Nephron progenitor cell (in vitro differentiated cells): ENCODE results near the gene MARCHF10.

Experiments used
- DNase-seq: peaks from one replicate; pipeline ENCODE4 v3.0.0; 2021
- H3K27ac Mint-ChIP-seq: 2 replicates; pipeline ENCODE4 v1.8.0; 2021; ENCODE audit warnings: mild to moderate bottlenecking, moderate library complexity, mixed read lengths
- H3K27me3 Mint-ChIP-seq: 2 replicates; pipeline ENCODE4 v1.8.0; 2021; ENCODE audit warnings: mild to moderate bottlenecking, low read depth, mixed read lengths; ENCODE audit not compliant: poor library complexity
- H3K36me3 Mint-ChIP-seq: 2 replicates; pipeline ENCODE4 v1.8.0; 2021; ENCODE audit warnings: low read depth, mixed read lengths
- H3K4me1 Mint-ChIP-seq: 2 replicates; pipeline ENCODE4 v1.8.0; 2021; ENCODE audit warnings: mixed read lengths
- H3K4me3 Mint-ChIP-seq: 2 replicates; pipeline ENCODE4 v1.8.0; 2021; ENCODE audit warnings: mild to moderate bottlenecking, moderate library complexity, mixed read lengths
- H3K9me3 Mint-ChIP-seq: 2 replicates; pipeline ENCODE4 v1.8.0; 2021; ENCODE audit warnings: mild to moderate bottlenecking, moderate library complexity, mixed read lengths
- TF ChIP-seq, protein P1 (sequence below): fragments of 200-600 bp; sonication (generic); IDR thresholded peaks from 2 replicates; pipeline ENCODE4 v1.5.0; 2021; ENCODE audit warnings: antibody characterized with exemption

The MARCHF10 gene

DNA sequence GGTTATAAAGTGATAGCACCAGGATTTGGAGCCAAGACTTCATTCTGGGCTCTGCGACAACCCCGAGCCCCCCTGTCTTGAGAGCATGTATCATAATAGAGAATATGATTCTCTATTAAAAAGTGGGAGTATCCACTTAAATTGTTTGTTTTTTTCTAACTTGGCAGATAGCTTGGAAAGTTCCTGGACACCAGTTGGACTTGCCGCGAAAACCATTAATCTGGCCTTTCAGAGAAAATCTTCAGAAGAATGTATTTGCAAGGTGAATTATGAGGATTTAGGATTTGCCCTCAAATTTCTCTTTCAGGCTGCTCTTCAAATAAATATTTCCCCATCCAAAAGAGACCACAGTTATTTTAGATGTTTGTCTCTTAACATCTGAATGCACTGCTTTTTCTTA, 53.5 kb downstream of the MARCHF10 start:
- DNase-seq: no peak
- peaks cover 20% of the 10 kb centered on the region for H3K27me3 Mint-ChIP-seq
- no peak overlapping the region for H3K4me3 Mint-ChIP-seq
- H3K9me3 Mint-ChIP-seq: no peaks in the 10 kb centered on the region
- H3K36me3 Mint-ChIP-seq: no peaks in the 10 kb centered on the region
- TF ChIP-seq, protein P1, sequence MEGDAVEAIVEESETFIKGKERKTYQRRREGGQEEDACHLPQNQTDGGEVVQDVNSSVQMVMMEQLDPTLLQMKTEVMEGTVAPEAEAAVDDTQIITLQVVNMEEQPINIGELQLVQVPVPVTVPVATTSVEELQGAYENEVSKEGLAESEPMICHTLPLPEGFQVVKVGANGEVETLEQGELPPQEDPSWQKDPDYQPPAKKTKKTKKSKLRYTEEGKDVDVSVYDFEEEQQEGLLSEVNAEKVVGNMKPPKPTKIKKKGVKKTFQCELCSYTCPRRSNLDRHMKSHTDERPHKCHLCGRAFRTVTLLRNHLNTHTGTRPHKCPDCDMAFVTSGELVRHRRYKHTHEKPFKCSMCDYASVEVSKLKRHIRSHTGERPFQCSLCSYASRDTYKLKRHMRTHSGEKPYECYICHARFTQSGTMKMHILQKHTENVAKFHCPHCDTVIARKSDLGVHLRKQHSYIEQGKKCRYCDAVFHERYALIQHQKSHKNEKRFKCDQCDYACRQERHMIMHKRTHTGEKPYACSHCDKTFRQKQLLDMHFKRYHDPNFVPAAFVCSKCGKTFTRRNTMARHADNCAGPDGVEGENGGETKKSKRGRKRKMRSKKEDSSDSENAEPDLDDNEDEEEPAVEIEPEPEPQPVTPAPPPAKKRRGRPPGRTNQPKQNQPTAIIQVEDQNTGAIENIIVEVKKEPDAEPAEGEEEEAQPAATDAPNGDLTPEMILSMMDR: no peak
- H3K4me1 Mint-ChIP-seq: peaks cover 64% of the 10 kb centered on the region
- no peak overlapping the region for H3K27ac Mint-ChIP-seq

DNA sequence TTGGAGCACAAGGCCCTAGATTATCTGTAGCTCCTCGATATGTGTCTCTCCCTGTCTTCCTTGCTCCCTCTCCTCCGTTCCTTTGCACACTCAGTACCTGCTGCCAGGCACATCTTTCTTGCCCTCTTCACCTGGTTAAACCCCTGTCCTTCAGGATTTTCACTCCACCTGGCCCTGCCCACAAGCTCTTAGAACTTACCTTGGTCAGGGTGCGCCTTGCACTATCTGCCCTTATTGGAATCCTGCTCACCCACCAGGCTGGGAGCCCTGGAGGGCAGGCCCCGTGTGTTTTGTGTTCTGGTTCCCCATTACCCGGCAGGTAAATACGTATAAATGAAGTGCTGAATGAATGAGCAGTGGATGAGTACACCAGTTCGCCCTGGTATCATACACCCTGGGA, 54.6 kb downstream of the MARCHF10 start:
- H3K4me1 Mint-ChIP-seq: peaks cover 59% of the 10 kb centered on the region
- no peak for DNase-seq
- TF ChIP-seq, protein P1: no peak

DNA sequence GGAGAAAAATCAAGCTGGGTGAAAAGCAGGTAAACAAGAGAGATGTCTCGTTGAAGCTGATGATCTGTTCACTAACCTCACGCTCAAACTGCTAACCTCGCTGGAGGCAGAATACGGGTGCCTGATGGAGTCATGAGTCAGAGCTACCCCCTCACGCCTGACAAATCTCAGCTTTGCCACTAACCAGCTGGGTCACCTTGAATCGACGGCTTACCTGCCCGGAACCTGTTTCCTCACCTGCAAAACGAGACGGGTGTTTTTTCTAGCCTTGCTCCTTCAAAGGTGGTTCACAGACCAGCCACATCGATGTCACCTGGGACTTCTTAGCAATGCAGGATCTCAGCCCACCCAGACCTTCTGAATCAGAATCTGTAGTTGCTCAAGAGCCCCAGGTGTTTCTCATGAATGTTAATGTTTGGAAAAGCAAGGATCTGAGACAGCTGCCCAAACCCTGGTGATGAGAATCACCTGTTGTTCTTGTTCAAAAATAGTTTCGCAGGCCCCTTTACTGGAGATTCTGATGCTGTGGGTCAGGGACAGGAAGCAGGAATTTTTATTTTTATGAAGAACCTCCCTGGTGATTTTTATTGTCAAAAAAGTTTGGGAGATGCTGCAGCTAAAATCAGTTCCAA, 56.9 kb downstream of the MARCHF10 start:
- H3K4me3 Mint-ChIP-seq: no peak overlapping the region
- peaks cover 21% of the 10 kb centered on the region for H3K27me3 Mint-ChIP-seq
- H3K36me3 Mint-ChIP-seq: no peaks in the 10 kb centered on the region
- peaks cover 41% of the 10 kb centered on the region for H3K4me1 Mint-ChIP-seq
- H3K9me3 Mint-ChIP-seq: no peaks in the 10 kb centered on the region
- DNase-seq: no peak
- peak overlapping the region; percentile 62 for H3K27ac Mint-ChIP-seq
- TF ChIP-seq, protein P1: no peak

More for the DNA sequence above, 54.6 kb downstream of the MARCHF10 start:
- H3K4me3 Mint-ChIP-seq: no peak overlapping the region
- peaks cover 21% of the 10 kb centered on the region for H3K27me3 Mint-ChIP-seq
- no peaks in the 10 kb centered on the region for H3K9me3 Mint-ChIP-seq
- no peak overlapping the region for H3K27ac Mint-ChIP-seq
- no peaks in the 10 kb centered on the region for H3K36me3 Mint-ChIP-seq

DNA sequence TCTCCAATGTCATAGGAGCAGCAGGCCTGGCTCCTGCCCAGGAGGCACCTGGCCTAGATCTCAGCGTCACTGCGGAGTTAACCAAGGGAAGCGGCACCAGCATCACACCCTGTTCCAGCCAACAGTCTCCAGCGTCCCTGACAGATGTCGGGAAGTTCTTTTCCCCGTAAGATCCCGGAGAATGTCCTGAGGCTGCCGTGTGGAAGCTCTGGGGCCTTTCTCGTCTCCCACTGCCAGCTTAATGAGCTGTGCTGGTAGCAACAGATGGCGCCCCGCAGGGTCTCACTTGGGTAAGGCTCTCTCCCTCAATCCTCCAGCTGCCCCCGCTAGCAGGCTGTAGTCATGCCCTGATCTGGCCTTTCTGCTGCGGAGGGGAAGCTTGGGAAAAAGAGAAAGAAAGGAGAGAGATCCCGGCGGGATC, 57.5 kb downstream of the MARCHF10 start:
- Mint-ChIP-seq H3K27me3 (peaks cover 24% of the 10 kb centered on the region), H3K36me3 (no peaks in the 10 kb centered on the region), H3K4me1 (peaks cover 42% of the 10 kb centered on the region), H3K4me3 (no peak overlapping the region), H3K27ac (peak overlapping the region; percentile 62), H3K9me3 (no peaks in the 10 kb centered on the region)
- peak; percentile 29 for DNase-seq
- TF ChIP-seq, protein P1: no peak

DNA sequence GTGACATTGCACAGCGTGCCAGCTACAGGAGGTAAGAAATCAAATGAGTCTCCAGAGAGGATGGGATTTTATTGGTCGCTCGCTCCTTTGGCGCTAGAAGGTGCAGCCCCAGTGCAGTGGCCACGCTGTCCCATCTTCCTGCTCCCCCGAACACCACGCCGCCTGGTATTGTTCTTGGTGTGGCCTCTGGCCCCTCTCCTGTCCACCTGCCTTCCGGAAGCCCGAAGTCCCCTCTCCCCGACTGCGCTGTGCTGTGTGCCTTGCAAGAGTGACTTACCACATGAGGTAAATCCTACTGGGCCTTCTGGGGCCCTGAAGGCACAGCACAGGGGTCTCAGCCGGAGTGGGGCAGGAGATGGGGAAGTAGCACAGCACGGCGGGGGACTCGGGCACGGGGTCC, 58.2 kb downstream of the MARCHF10 start:
- peak overlapping the region; percentile 53 for H3K27ac Mint-ChIP-seq
- H3K4me1 Mint-ChIP-seq: peaks cover 37% of the 10 kb centered on the region
- peaks cover 18% of the 10 kb centered on the region for H3K27me3 Mint-ChIP-seq
- no peaks in the 10 kb centered on the region for H3K36me3 Mint-ChIP-seq
- no peaks in the 10 kb centered on the region for H3K9me3 Mint-ChIP-seq
- no peak overlapping the region for H3K4me3 Mint-ChIP-seq
- TF ChIP-seq, protein P1: no peak
- DNase-seq: no peak

DNA sequence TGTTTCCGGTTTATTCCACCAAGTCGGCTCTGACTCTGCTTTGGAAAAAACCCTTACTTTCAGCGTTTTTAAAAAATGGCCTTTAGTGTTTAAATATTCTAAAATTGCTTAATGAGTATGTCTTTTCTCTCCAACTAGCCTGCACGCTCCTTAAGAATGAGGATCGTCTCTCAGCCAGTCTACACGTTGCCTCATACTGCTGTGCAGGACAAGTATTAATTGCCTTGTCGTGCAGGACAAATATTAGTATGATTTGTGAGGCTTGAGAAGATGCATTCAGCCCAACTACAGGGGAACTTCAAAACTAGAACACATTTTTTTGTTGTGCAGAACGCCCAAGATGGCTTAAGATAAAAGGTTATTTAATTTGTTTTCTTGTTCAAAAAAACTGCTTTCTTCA, 61.2 kb downstream of the MARCHF10 start:
- Mint-ChIP-seq H3K36me3 (no peaks in the 10 kb centered on the region), H3K4me3 (no peak overlapping the region), H3K27ac (no peak overlapping the region), H3K27me3 (peaks cover 21% of the 10 kb centered on the region), H3K4me1 (peaks cover 29% of the 10 kb centered on the region), H3K9me3 (no peaks in the 10 kb centered on the region)
- DNase-seq: no peak
- TF ChIP-seq, protein P1: no peak
